Trophoblast cell (in vitro differentiated cells and primary cell): Measurements from ENCODE around the gene PLOD3.

Experiments
- DNase-seq, 2 donors: peaks; one replicate each; pipeline ENCODE4 v3.0.0-alpha.2; 2016
- H2AFZ ChIP-seq: 2 replicates; pipeline ENCODE4 v1.6.1; 2013; ENCODE audit warnings: low read length, moderate library complexity, mild to moderate bottlenecking; ENCODE audit not compliant: insufficient read depth, poor library complexity
- H2AK5ac ChIP-seq: 2 replicates; pipeline ENCODE4 v1.6.1; 2013; ENCODE audit warnings: mild to moderate bottlenecking, low read length
- H2BK120ac ChIP-seq: 2 replicates; pipeline ENCODE4 v1.6.1; 2013; ENCODE audit warnings: low read length, mild to moderate bottlenecking, moderate library complexity; ENCODE audit not compliant: insufficient read depth, poor library complexity
- H2BK12ac ChIP-seq: 2 replicates; pipeline ENCODE4 v1.6.1; 2013; ENCODE audit warnings: mild to moderate bottlenecking, low read length, moderate library complexity
- H2BK5ac ChIP-seq: 2 replicates; pipeline ENCODE4 v1.6.1; 2013; ENCODE audit warnings: low read length, low read depth, moderate library complexity, mild to moderate bottlenecking; ENCODE audit not compliant: poor library complexity
- H3K14ac ChIP-seq: 2 replicates; pipeline ENCODE4 v1.6.1; 2013; ENCODE audit warnings: mild to moderate bottlenecking, low read length
- H3K18ac ChIP-seq: 2 replicates; pipeline ENCODE4 v1.6.1; 2013; ENCODE audit warnings: mild to moderate bottlenecking, low read length
- H3K23ac ChIP-seq: 2 replicates; pipeline ENCODE4 v1.6.1; 2013; ENCODE audit warnings: low read length
- H3K27ac ChIP-seq: 2 replicates; pipeline ENCODE4 v1.5.1; 2013; ENCODE audit warnings: low read depth, mild to moderate bottlenecking, inconsistent platforms, low read length, moderate library complexity
- H3K27me3 ChIP-seq: 2 replicates; pipeline ENCODE4 v1.6.1; 2013; ENCODE audit warnings: inconsistent platforms, mild to moderate bottlenecking, low read length, moderate library complexity; ENCODE audit not compliant: insufficient read depth
- H3K36me3 ChIP-seq, 2 experiments: 1 replicate in 1 of 2; 2 replicates in 1 of 2; pipeline ENCODE4 v1.6.1; 2013; ENCODE audit warnings: low read length in 2 of 2, mild to moderate bottlenecking in 2 of 2, moderate library complexity in 1 of 2; ENCODE audit not compliant: insufficient read depth in 2 of 2, control insufficient read depth in 1 of 2
- H3K4ac ChIP-seq: 2 replicates; pipeline ENCODE4 v1.6.1; 2013; ENCODE audit warnings: low read depth, mild to moderate bottlenecking, low read length, moderate library complexity
- H3K4me1 ChIP-seq, 2 experiments: 1 replicate in 1 of 2; 2 replicates in 1 of 2; pipeline ENCODE4 v1.6.1; 2013; ENCODE audit warnings: low read length in 2 of 2, mild to moderate bottlenecking in 2 of 2, moderate library complexity in 1 of 2; ENCODE audit not compliant: insufficient read depth in 2 of 2, control insufficient read depth in 1 of 2
- H3K4me2 ChIP-seq: 2 replicates; pipeline ENCODE4 v1.6.1; 2013; ENCODE audit warnings: inconsistent platforms, mild to moderate bottlenecking, low read length, moderate library complexity
- H3K4me3 ChIP-seq: 2 replicates; pipeline ENCODE4 v1.5.1; 2013; ENCODE audit warnings: mild to moderate bottlenecking, low read depth, low read length, inconsistent platforms
- H3K79me1 ChIP-seq: one replicate; pipeline ENCODE4 v1.6.1; 2013; ENCODE audit warnings: low read length
- H3K79me2 ChIP-seq: 2 replicates; pipeline ENCODE4 v1.6.1; 2013; ENCODE audit warnings: low read length, mild to moderate bottlenecking; ENCODE audit not compliant: control insufficient read depth, insufficient read depth, poor library complexity
- H3K9ac ChIP-seq: 2 replicates; pipeline ENCODE4 v1.6.1; 2013; ENCODE audit warnings: mild to moderate bottlenecking, low read length
- H3K9me3 ChIP-seq: 2 replicates; pipeline ENCODE4 v1.6.1; 2013; ENCODE audit warnings: low read depth, mild to moderate bottlenecking, control low read depth, inconsistent platforms, low read length; ENCODE audit not compliant: insufficient read depth
- H4K12ac ChIP-seq: 2 replicates; pipeline ENCODE4 v1.6.1; 2013; ENCODE audit warnings: low read depth, mild to moderate bottlenecking, low read length, moderate library complexity
- H4K8ac ChIP-seq: 2 replicates; pipeline ENCODE4 v1.6.1; 2013; ENCODE audit warnings: low read depth, mild to moderate bottlenecking, low read length, moderate library complexity
- H4K91ac ChIP-seq: one replicate; pipeline ENCODE4 v1.6.1; 2013; ENCODE audit warnings: low read depth, mild to moderate bottlenecking, low read length, moderate library complexity
- WGBS: extraction: QIAGEN DNeasy Blood & Tissue Kit; methylation state at CpG from one replicate; pipeline ENCODE4 v1.1.7; 2013; ENCODE audit warnings: missing lambda C conversion rate; ENCODE audit not compliant: insufficient read length, insufficient coverage; ENCODE audit errors: extremely low coverage; 5-methylcytosine and 5-hydroxymethylcytosine counted together

Gene PLOD3

GRCh38 chr7:101168412-101169049 is 48.9 kb downstream of the PLOD3 start:
- Histone ChIP-seq H3K27me3 (peaks cover 46% of the 10 kb centered on the region), H2BK12ac (no peak overlapping the region), H4K91ac (no peak overlapping the region), H2BK120ac (no peak overlapping the region), H3K4me2 (no peak overlapping the region), H3K9ac (no peak overlapping the region), H2AFZ (no peak overlapping the region), H3K9me3 (peaks cover 4% of the 10 kb centered on the region), H3K79me1 (no peaks in the 10 kb centered on the region), H3K36me3 (no peaks in the 10 kb centered on the region), H3K27ac (no peak overlapping the region), H3K14ac (no peak overlapping the region), H2AK5ac (no peak overlapping the region), H3K18ac (no peak overlapping the region), H2BK5ac (no peak overlapping the region), H3K23ac (no peak overlapping the region), H3K4me3 (no peak overlapping the region), H3K79me2 (no peaks in the 10 kb centered on the region), H4K8ac (no peak overlapping the region), H3K4me1 (peaks cover 42 to 52% of the 10 kb centered on the region in 2 experiments), H4K12ac (no peak overlapping the region), H3K4ac (no peak overlapping the region)
- WGBS = no CpG with 5 or more reads among the region's 6 CpGs
- no peak for DNase-seq

GRCh38 chr7:101167645-101168411 is 49.6 kb downstream of the PLOD3 start:
- Histone ChIP-seq H2AK5ac (no peak overlapping the region), H3K4me2 (no peak overlapping the region), H3K79me2 (no peaks in the 10 kb centered on the region), H3K23ac (no peak overlapping the region), H3K4me3 (no peak overlapping the region), H2BK12ac (no peak overlapping the region), H4K91ac (no peak overlapping the region), H4K8ac (no peak overlapping the region), H2BK120ac (no peak overlapping the region), H3K9ac (no peak overlapping the region), H3K4ac (no peak overlapping the region), H3K9me3 (peaks cover 4% of the 10 kb centered on the region), H3K79me1 (peaks cover 2% of the 10 kb centered on the region), H3K14ac (no peak overlapping the region), H3K36me3 (no peaks in the 10 kb centered on the region), H3K27me3 (peaks cover 39% of the 10 kb centered on the region), H2AFZ (no peak overlapping the region), H3K27ac (no peak overlapping the region), H3K4me1 (peaks cover 43 to 57% of the 10 kb centered on the region in 2 experiments), H4K12ac (no peak overlapping the region), H3K18ac (no peak overlapping the region), H2BK5ac (no peak overlapping the region)
- no CpG with 5 or more reads among the region's 12 CpGs for WGBS
- no peak for DNase-seq

DNA sequence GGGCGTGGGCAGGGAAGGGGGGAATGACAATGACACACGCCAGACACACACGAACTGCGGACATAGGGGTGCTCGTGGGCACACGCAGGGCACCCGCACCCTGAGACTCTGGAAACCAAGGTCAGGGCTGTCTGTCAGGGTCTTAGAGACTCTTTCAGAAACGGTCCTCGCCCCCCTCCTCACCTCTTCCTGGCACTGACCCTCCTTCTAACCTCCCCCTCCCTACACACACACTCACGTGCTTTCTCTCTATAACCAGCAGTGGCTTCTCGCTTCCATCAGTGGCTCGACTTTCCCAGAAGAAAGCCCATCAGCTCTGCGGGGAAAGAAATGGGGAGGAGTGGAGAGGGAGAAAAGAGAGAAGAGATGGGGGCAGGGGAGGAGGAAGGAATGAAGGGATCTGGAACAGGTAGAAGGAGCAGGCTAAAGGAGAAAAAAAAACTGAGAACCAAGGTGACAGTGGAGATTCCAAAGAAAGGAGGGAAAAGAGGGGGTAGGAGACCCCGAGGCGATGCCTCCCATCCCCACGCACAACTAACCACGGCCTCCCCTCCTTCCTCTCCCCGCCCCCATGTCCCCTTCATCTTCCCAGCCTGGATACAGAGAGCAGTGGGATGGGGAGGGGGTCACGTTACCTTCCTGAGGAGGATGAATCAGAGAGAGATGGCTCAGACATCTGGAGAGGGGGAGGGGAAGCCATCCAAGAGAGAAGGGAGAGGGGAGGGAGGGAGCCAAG is 50.3 kb downstream of the PLOD3 start:
- WGBS = no CpG with 5 or more reads among the region's 19 CpGs
- H3K79me2 ChIP-seq = no peaks in the 10 kb centered on the region
- no peaks in the 10 kb centered on the region for H3K36me3 ChIP-seq
- H3K9me3 ChIP-seq = no peaks in the 10 kb centered on the region
- no peak for DNase-seq
- peak overlapping the region; percentile 37 for H3K4me2 ChIP-seq
- no peak overlapping the region for H3K23ac ChIP-seq
- H3K18ac ChIP-seq = no peak overlapping the region
- H3K4me3 ChIP-seq = no peak overlapping the region
- no peak overlapping the region for H3K27ac ChIP-seq
- H3K4ac ChIP-seq = no peak overlapping the region
- H2BK120ac ChIP-seq = no peak overlapping the region
- H3K27me3 ChIP-seq = peaks cover 31% of the 10 kb centered on the region
- H2AK5ac ChIP-seq = no peak overlapping the region
- peaks cover 8% of the 10 kb centered on the region for H3K79me1 ChIP-seq
- no peak overlapping the region for H2BK12ac ChIP-seq
- no peak overlapping the region for H3K14ac ChIP-seq
- H4K8ac ChIP-seq = no peak overlapping the region
- no peak overlapping the region for H2AFZ ChIP-seq
- H3K9ac ChIP-seq = no peak overlapping the region
- peaks cover 46 to 59% of the 10 kb centered on the region in 2 experiments for H3K4me1 ChIP-seq
- H2BK5ac ChIP-seq = no peak overlapping the region
- H4K12ac ChIP-seq = no peak overlapping the region
- H4K91ac ChIP-seq = no peak overlapping the region

GRCh38 chr7:101166648-101166908 is 50.8 kb downstream of the PLOD3 start:
- Histone ChIP-seq H3K27ac (no peak overlapping the region), H3K27me3 (peaks cover 26% of the 10 kb centered on the region), H2BK120ac (no peak overlapping the region), H3K9ac (no peak overlapping the region), H3K79me2 (no peaks in the 10 kb centered on the region), H3K4me3 (no peak overlapping the region), H3K4me1 (peaks cover 45 to 62% of the 10 kb centered on the region in 2 experiments), H3K14ac (no peak overlapping the region), H2BK12ac (no peak overlapping the region), H3K36me3 (no peaks in the 10 kb centered on the region), H3K4ac (no peak overlapping the region), H3K79me1 (peaks cover 8% of the 10 kb centered on the region), H4K8ac (no peak overlapping the region), H2AK5ac (no peak overlapping the region), H2AFZ (no peak overlapping the region), H3K9me3 (no peaks in the 10 kb centered on the region), H3K18ac (no peak overlapping the region), H3K4me2 (peak overlapping the region; percentile 37), H4K91ac (no peak overlapping the region), H2BK5ac (no peak overlapping the region), H4K12ac (no peak overlapping the region), H3K23ac (no peak overlapping the region)
- WGBS = no CpG with 5 or more reads among the region's 11 CpGs
- no peak for DNase-seq
